ENCODE measurements around the gene RAPGEF1.

- TF ChIP-seq, protein P1, sequence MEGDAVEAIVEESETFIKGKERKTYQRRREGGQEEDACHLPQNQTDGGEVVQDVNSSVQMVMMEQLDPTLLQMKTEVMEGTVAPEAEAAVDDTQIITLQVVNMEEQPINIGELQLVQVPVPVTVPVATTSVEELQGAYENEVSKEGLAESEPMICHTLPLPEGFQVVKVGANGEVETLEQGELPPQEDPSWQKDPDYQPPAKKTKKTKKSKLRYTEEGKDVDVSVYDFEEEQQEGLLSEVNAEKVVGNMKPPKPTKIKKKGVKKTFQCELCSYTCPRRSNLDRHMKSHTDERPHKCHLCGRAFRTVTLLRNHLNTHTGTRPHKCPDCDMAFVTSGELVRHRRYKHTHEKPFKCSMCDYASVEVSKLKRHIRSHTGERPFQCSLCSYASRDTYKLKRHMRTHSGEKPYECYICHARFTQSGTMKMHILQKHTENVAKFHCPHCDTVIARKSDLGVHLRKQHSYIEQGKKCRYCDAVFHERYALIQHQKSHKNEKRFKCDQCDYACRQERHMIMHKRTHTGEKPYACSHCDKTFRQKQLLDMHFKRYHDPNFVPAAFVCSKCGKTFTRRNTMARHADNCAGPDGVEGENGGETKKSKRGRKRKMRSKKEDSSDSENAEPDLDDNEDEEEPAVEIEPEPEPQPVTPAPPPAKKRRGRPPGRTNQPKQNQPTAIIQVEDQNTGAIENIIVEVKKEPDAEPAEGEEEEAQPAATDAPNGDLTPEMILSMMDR (IDR thresholded peaks at IDR 0.05): no peak
- TF ChIP-seq POLR2A (IDR thresholded peaks at IDR 0.05): no peak
These were observed 142.6 kb downstream of the RAPGEF1 start for GRCh38 chr9:131597246-131597645.

All from uterus (tissue), 2 donors.